ENCODE measurements around the gene ANKH. TPM values are rescaled to one million over a fixed set of nuclear protein-coding genes. Genes with fewer than 3 reads are reported as not detected.
"Not testable (repeated sequence)": the region's sequence is repeated elsewhere in the genome, so short reads cannot be mapped to it uniquely, and the experiment has no call there.

Gene ANKH
- total RNA-seq, 1 donor from 2014 or later = 14.7 TPM

- no peak for DNase-seq (ENCODE audit: low read depth in 2 of 2)
Measured at GRCh38 chr5:14884062-14884612, 12.6 kb upstream of the ANKH start.

GRCh38 chr5:14882658-14883580 is 11.3 kb upstream of the ANKH start:
- no peak for DNase-seq (ENCODE audit: low read depth in 2 of 2)

GRCh38 chr5:14881826-14882225 is 10.2 kb upstream of the ANKH start:
- DNase-seq (ENCODE audit: low read depth in 2 of 2) = no peak

- no peak for DNase-seq (ENCODE audit: low read depth in 2 of 2)
Measured at GRCh38 chr5:14880688-14881087, 9.1 kb upstream of the ANKH start.

- DNase-seq (ENCODE audit: low read depth in 2 of 2) = no peak
Measured at GRCh38 chr5:14879937-14880589, 8.5 kb upstream of the ANKH start.

- no peak for DNase-seq (ENCODE audit: low read depth in 2 of 2)
Measured at GRCh38 chr5:14879393-14879792, 7.8 kb upstream of the ANKH start.

- not testable (repeated sequence) for DNase-seq (ENCODE audit: low read depth in 2 of 2)
Measured at GRCh38 chr5:14878192-14878591, 6.6 kb upstream of the ANKH start.

GRCh38 chr5:14876095-14876494 is 4.5 kb upstream of the ANKH start:
- no peak for DNase-seq (ENCODE audit: low read depth in 2 of 2)

GRCh38 chr5:14873790-14874189 is 2.2 kb upstream of the ANKH start:
- DNase-seq (ENCODE audit: low read depth in 2 of 2) = no peak

- no peak for DNase-seq (ENCODE audit: low read depth in 2 of 2)
Measured at GRCh38 chr5:14873093-14873492, 1.5 kb upstream of the ANKH start.

GRCh38 chr5:14872070-14872989 is 752 bp upstream of the ANKH start:
- peak; percentile 48 to 55 for DNase-seq (ENCODE audit: low read depth in 2 of 2)

- DNase-seq (ENCODE audit: low read depth in 2 of 2) = peak in 1 of 2 donors; percentile 40
Measured at GRCh38 chr5:14870337-14871213, 1.0 kb downstream of the ANKH start.

- no peak for DNase-seq (ENCODE audit: low read depth in 2 of 2)
Measured at GRCh38 chr5:14869668-14870164, 1.9 kb downstream of the ANKH start.

- no peak for DNase-seq (ENCODE audit: low read depth in 2 of 2)
Measured at GRCh38 chr5:14869233-14869632, 2.3 kb downstream of the ANKH start.

- DNase-seq (ENCODE audit: low read depth in 2 of 2) = no peak
Measured at GRCh38 chr5:14868771-14869170, 2.8 kb downstream of the ANKH start.

GRCh38 chr5:14864181-14864812 is 7.3 kb downstream of the ANKH start:
- DNase-seq (ENCODE audit: low read depth in 2 of 2) = no peak

- DNase-seq (ENCODE audit: low read depth in 2 of 2) = no peak
Measured at GRCh38 chr5:14863105-14863504, 8.5 kb downstream of the ANKH start.

- peak in 1 of 2 donors; percentile 79 for DNase-seq (ENCODE audit: low read depth in 2 of 2)
Measured at GRCh38 chr5:14861123-14861765, 10.3 kb downstream of the ANKH start.

GRCh38 chr5:14859980-14860379 is 11.6 kb downstream of the ANKH start:
- no peak for DNase-seq (ENCODE audit: low read depth in 2 of 2)

Measured in lung microvascular endothelial cell (primary cell).